22Rv1 (cell line): Measurements from ENCODE around the gene ALDH2.
"Not testable (repeated sequence)": the region's sequence is repeated elsewhere in the genome, so short reads cannot be mapped to it uniquely, and the experiment has no call there.

Experiments
- H3K27ac ChIP-seq: fragments of 450-650 bp; 2 replicates; pipeline ENCODE4 v1.5.1; 2017
- CTCF ChIP-seq: fragments of 450-650 bp; IDR thresholded peaks from 2 replicates; pipeline ENCODE4 v1.5.1; 2017; ENCODE audit warnings: mild to moderate bottlenecking
- ZFX ChIP-seq: fragments of 450-650 bp; IDR thresholded peaks from 2 replicates; pipeline ENCODE4 v1.6.1; 2017; ENCODE audit warnings: antibody characterized with exemption, borderline replicate concordance

The ALDH2 gene

GRCh38 chr12:111766608-111767361 is at the start of gene ALDH2:
Gene ALDH2 (plus strand): TSS chr12:111766933. CDS start chr12:111766983, 50 bp downstream.
- no peak for TF ChIP-seq CTCF
- TF ChIP-seq ZFX: no peak
- no peak within 1 kb of the TSS for H3K27ac ChIP-seq

- not testable (repeated sequence) for H3K27ac ChIP-seq
Measured at GRCh38 chr12:111719316-111719715, 47.4 kb upstream of the ALDH2 start.

- TF ChIP-seq ZFX (no peak), CTCF (no peak)
- no peak overlapping the region for H3K27ac ChIP-seq
Measured at GRCh38 chr12:111720457-111720856, 46.3 kb upstream of the ALDH2 start.

GRCh38 chr12:111723646-111724360 is 42.9 kb upstream of the ALDH2 start:
- H3K27ac ChIP-seq: not testable (repeated sequence)

GRCh38 chr12:111728795-111729194 is 37.9 kb upstream of the ALDH2 start:
- TF ChIP-seq ZFX (no peak), CTCF (no peak)
- no peak overlapping the region for H3K27ac ChIP-seq

- TF ChIP-seq ZFX: no peak
- no peak for TF ChIP-seq CTCF
- no peak overlapping the region for H3K27ac ChIP-seq
Measured at GRCh38 chr12:111730420-111730819, 36.3 kb upstream of the ALDH2 start.

- H3K27ac ChIP-seq: no peak overlapping the region
- TF ChIP-seq CTCF (no peak), ZFX (no peak)
Measured at GRCh38 chr12:111732786-111733185, 33.9 kb upstream of the ALDH2 start.

GRCh38 chr12:111733340-111733915 is 33.3 kb upstream of the ALDH2 start:
- TF ChIP-seq ZFX: no peak

GRCh38 chr12:111739524-111739923 is 27.2 kb upstream of the ALDH2 start:
- not testable (repeated sequence) for H3K27ac ChIP-seq

More at GRCh38 chr12:111733340-111733915, 33.3 kb upstream of the ALDH2 start:
- H3K27ac ChIP-seq: no peak overlapping the region
